A549 (cell line): Measurements from ENCODE around the gene GPR26. TPM values are rescaled to one million over a fixed set of nuclear protein-coding genes. Genes with fewer than 3 reads are reported as not detected.

ENCODE experiments used
- ATAC-seq, 2 experiments: fragments of 200-7000 bp in 1 of 2; fragments of >200 bp in 1 of 2; cut with Nextera tagmentation in 1 of 2; cut with Tn5 transposase in 1 of 2; 3 replicates each; pipeline versions ENCODE4 v1.8.0 to v1.9.1; 2018 to 2020; ENCODE audit warnings: mild to moderate bottlenecking in 1 of 2, moderate library complexity in 1 of 2
- CTCF ChIA-PET: fragments of 300-600 bp; sonication (Branson Sonifier 250); formaldehyde crosslinking; extraction: SDS; loops from one replicate; lab custom pipeline; 2021; ENCODE audit warnings: antibody characterized with exemption, inconsistent platforms; lab: Yijun Ruan, JAX
- POLR2A ChIA-PET: fragments of 350-600 bp; formaldehyde crosslinking; extraction: SDS; loops from one replicate; lab custom pipeline; 2021; ENCODE audit warnings: antibody characterized with exemption, inconsistent platforms; lab: Yijun Ruan, JAX
- DNase-seq, 2 experiments: peaks; one replicate each; pipeline versions ENCODE4 v3.0.0 to v3.0.0-alpha.2; 2011 to 2016; ENCODE audit warnings: low read depth in 1 of 2, low spot score in 1 of 2
- FAIRE-seq: peaks from 2 replicates; lab custom pipeline; 2011; peaks lifted over from hg19 to GRCh38; lab: Jason Lieb, UNC
- H3K27ac ChIP-seq, 2 experiments: fragments of >200 bp; sonication (Bioruptor Twin); formaldehyde crosslinking; 3 replicates each; pipeline ENCODE4 v1.5.1; 2016 to 2017
- H3K4me1 ChIP-seq: fragments of >200 bp; sonication (Bioruptor Twin); formaldehyde crosslinking; 3 replicates; pipeline ENCODE4 v1.6.1; 2016
- H3K4me2 ChIP-seq: fragments of >200 bp; sonication (Bioruptor Twin); formaldehyde crosslinking; 3 replicates; pipeline ENCODE4 v1.6.1; 2016
- H3K4me3 ChIP-seq: fragments of >200 bp; sonication (Bioruptor Twin); formaldehyde crosslinking; 3 replicates; pipeline ENCODE4 v1.5.1; 2016
- H3K9me3 ChIP-seq: fragments of >200 bp; sonication (Bioruptor Twin); formaldehyde crosslinking; 3 replicates; pipeline ENCODE4 v1.6.1; 2016
- CBX8 ChIP-seq: fragments of 200-600 bp; sonication (generic); IDR thresholded peaks from 2 replicates; pipeline ENCODE4 v1.6.1; 2016
- CEBPB ChIP-seq, 2 experiments: fragments of >200 bp in 1 of 2; sonication (Bioruptor Twin) in 1 of 2; formaldehyde crosslinking in 1 of 2; IDR thresholded peaks; 2 replicates each; pipeline ENCODE4 v1.6.1; 2012 to 2016
- CHD2 ChIP-seq: fragments of 150-350 bp; IDR thresholded peaks from 2 replicates; pipeline ENCODE4 v1.6.1; 2014; ENCODE audit warnings: low read length; ENCODE audit not compliant: partially characterized antibody
- CHD4 ChIP-seq: fragments of 200-600 bp; sonication (generic); IDR thresholded peaks from 2 replicates; pipeline ENCODE4 v1.6.1; 2016; ENCODE audit warnings: antibody characterized with exemption, mild to moderate bottlenecking, borderline replicate concordance
- EHF ChIP-seq: fragments of 250-450 bp; sonication (Bioruptor Pico); IDR thresholded peaks from 2 replicates; pipeline ENCODE4 v1.5.0; 2020; ENCODE audit warnings: mild to moderate bottlenecking
- EHMT2 ChIP-seq: fragments of 200-600 bp; sonication (generic); IDR thresholded peaks from 2 replicates; pipeline ENCODE4 v1.6.1; 2016; ENCODE audit warnings: antibody characterized with exemption, low read depth, mild to moderate bottlenecking, moderate library complexity
- FOSB ChIP-seq: fragments of 250-450 bp; sonication (Bioruptor Pico); IDR thresholded peaks from 2 replicates; pipeline ENCODE4 v1.5.0; 2020; ENCODE audit warnings: mild to moderate bottlenecking, moderate library complexity
- GATA3 ChIP-seq: IDR thresholded peaks from 2 replicates; pipeline ENCODE4 v1.6.1; 2012; ENCODE audit warnings: borderline replicate concordance
- HOXB13 ChIP-seq: fragments of 250-450 bp; sonication (Bioruptor Pico); IDR thresholded peaks from 2 replicates; pipeline ENCODE4 v1.5.0; 2020; ENCODE audit warnings: low read depth, mild to moderate bottlenecking, moderate library complexity
- HOXB5 ChIP-seq: fragments of 250-450 bp; sonication (Bioruptor Pico); IDR thresholded peaks from 2 replicates; pipeline ENCODE4 v1.5.0; 2020; ENCODE audit warnings: mild to moderate bottlenecking, moderate library complexity
- MAFK ChIP-seq: fragments of 450-650 bp; IDR thresholded peaks from 2 replicates; pipeline ENCODE4 v1.6.1; 2014; ENCODE audit not compliant: partially characterized antibody
- MAZ ChIP-seq: fragments of 150-350 bp; IDR thresholded peaks from 2 replicates; pipeline ENCODE4 v1.6.1; 2014; ENCODE audit warnings: antibody characterized with exemption, low read depth, low read length, borderline replicate concordance
- MYC ChIP-seq: IDR thresholded peaks from 2 replicates; pipeline ENCODE4 v1.6.1; 2012; ENCODE audit warnings: mild to moderate bottlenecking, inconsistent platforms, low read length, improper control_type of control experiment, borderline replicate concordance
- NFE2L2 ChIP-seq: fragments of 150-350 bp; conservative IDR thresholded peaks from 2 replicates; pipeline ENCODE4 v1.6.1; 2014; ENCODE audit warnings: low read length
- NR3C1 ChIP-seq: fragments of >200 bp; sonication (Bioruptor Twin); formaldehyde crosslinking; IDR thresholded peaks from 3 replicates; pipeline ENCODE4 v1.6.1; 2017
- RARB ChIP-seq: fragments of 250-450 bp; sonication (Bioruptor Pico); IDR thresholded peaks from 2 replicates; pipeline ENCODE4 v1.8.0; 2021; ENCODE audit warnings: mild to moderate bottlenecking, moderate library complexity
- RCOR1 ChIP-seq: fragments of 150-350 bp; IDR thresholded peaks from 2 replicates; pipeline ENCODE4 v1.6.1; 2014; ENCODE audit warnings: antibody characterized with exemption, low read length, low read depth
- RFX5 ChIP-seq: fragments of 450-650 bp; IDR thresholded peaks from 2 replicates; pipeline ENCODE4 v1.7.1; 2014; ENCODE audit warnings: antibody characterized with exemption, mild to moderate bottlenecking, moderate library complexity
- SMC3 ChIP-seq: fragments of >200 bp; sonication (Bioruptor Twin); formaldehyde crosslinking; IDR thresholded peaks from 3 replicates; pipeline ENCODE4 v1.6.1; 2018; ENCODE audit warnings: inconsistent platforms
- SREBF2 ChIP-seq: fragments of 450-650 bp; IDR thresholded peaks from 2 replicates; pipeline ENCODE4 v1.6.1; 2014; ENCODE audit warnings: mild to moderate bottlenecking, moderate library complexity
- TP53 ChIP-seq: fragments of 250-450 bp; sonication (Bioruptor Pico); IDR thresholded peaks from 2 replicates; pipeline ENCODE4 v1.5.0; 2021; ENCODE audit warnings: mild to moderate bottlenecking, moderate library complexity
- USF2 ChIP-seq: fragments of 450-650 bp; IDR thresholded peaks from 2 replicates; pipeline ENCODE4 v1.6.1; 2014; ENCODE audit warnings: antibody characterized with exemption
- ZFP36 ChIP-seq: fragments of 450-650 bp; IDR thresholded peaks from 2 replicates; pipeline ENCODE4 v1.6.1; 2014; ENCODE audit warnings: borderline replicate concordance; ENCODE audit not compliant: partially characterized antibody
- ZNF302 ChIP-seq: fragments of 250-450 bp; sonication (Bioruptor Pico); IDR thresholded peaks from 2 replicates; pipeline ENCODE4 v1.9.0; 2021; ENCODE audit warnings: inconsistent platforms, mild to moderate bottlenecking, moderate library complexity
- WGBS: methylation state at CpG from one replicate; pipeline ENCODE4 v1.1.6; 2017; ENCODE audit errors: missing lambda C conversion rate; 5-methylcytosine and 5-hydroxymethylcytosine counted together
- polyA plus RNA-seq, 4 experiments: library from polyadenylated mRNA; depleted of rRNA in 3 of 4; stranded (reverse); fragments of >200 nt; fragmentation: RNase III in 1 of 4; extraction: RNeasy Plus Mini Kit Qiagen cat#74134 plus additional on column Dnase treatment in 1 of 4; gene quantifications; 2 replicates in 3 of 4; 3 replicates in 1 of 4; pipeline ENCODE4 v1.2.3, GENCODE V29; 2011 to 2017
- TF ChIP-seq, protein P1 (sequence below): fragments of >200 bp; sonication (Bioruptor Twin); formaldehyde crosslinking; IDR thresholded peaks from 3 replicates; pipeline ENCODE4 v1.6.1; 2016
- TF ChIP-seq, protein P2 (sequence below): fragments of >200 bp; sonication (Bioruptor Twin); formaldehyde crosslinking; IDR thresholded peaks from 2 replicates; pipeline ENCODE4 v1.6.1; 2016
- TF ChIP-seq, protein P3 (sequence below): fragments of 150-350 bp; IDR thresholded peaks from 2 replicates; pipeline ENCODE4 v1.6.1; 2014; ENCODE audit warnings: low read depth, mild to moderate bottlenecking, low read length

GPR26 gene
- polyA plus RNA-seq, 2 of the 4 experiments (the other 2 are of a cell fraction) = not detected

DNA sequence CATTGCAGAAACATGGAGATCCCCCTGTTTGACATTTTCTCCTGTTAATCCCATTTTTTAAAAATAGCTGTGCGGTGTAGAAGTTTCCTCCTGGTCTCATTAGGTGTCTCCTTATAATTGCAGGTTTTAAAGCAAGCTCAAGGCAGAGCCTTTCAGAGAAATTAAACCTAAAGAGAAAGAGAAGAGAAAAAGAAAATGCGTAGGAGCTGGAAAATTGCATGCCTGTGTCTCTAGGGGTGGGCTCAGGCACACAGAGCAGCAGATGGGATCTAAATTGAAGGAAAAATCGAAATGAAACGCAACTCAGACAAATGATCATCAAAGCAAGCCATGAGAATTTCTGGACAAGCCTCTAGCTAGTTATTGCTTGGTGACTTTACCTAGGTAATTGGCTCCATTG, 40.1 kb downstream of the GPR26 start:
- no peak overlapping the region for H3K27ac ChIP-seq
- CTCF ChIA-PET = no interaction called here
- 14% methylated on average over 4 of the region's 4 CpGs for WGBS
- no peak for DNase-seq
- no peak for TF ChIP-seq SMC3
- TF ChIP-seq EHF = no peak
- no peak for TF ChIP-seq CHD4
- no peak for TF ChIP-seq CEBPB (IDR thresholded peaks at IDR 0.05)
- no peak for TF ChIP-seq RCOR1
- no peak for TF ChIP-seq RARB
- TF ChIP-seq, all 56 proteins: peak for 0
- ATAC-seq (no peak), FAIRE-seq (no peak)
- H3K4me1 ChIP-seq = no peaks in the 10 kb centered on the region
- no peak overlapping the region for H3K4me2 ChIP-seq
- H3K9me3 ChIP-seq = no peaks in the 10 kb centered on the region
- no peak overlapping the region for H3K4me3 ChIP-seq
- POLR2A ChIA-PET = no interaction called here

DNA sequence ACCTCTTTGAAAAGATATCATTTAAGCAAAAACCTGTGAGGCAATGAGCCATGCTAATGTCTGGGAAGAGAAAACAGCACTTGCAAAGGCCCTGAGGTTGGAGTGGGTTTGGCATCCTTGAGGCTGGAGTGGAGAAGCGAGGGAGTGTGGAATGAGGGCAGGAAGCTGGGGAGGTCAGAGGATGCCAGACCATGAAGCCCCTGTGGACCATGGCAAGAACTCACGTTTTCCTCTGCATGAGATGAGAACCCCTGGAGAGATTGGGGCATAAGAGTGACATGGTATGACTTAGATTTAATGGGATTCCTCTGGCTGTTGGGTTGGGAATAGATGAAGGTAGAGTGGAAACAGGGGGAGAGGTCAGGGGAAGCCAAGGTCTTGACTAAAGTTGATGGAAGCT, 49.4 kb downstream of the GPR26 start:
- H3K4me3 ChIP-seq = no peak overlapping the region
- no peaks in the 10 kb centered on the region for H3K4me1 ChIP-seq
- no peak overlapping the region for H3K4me2 ChIP-seq
- ChIA-PET POLR2A (no interaction called here), CTCF (no interaction called here)
- no peaks in the 10 kb centered on the region for H3K9me3 ChIP-seq
- 2% methylated on average over 2 of the region's 2 CpGs for WGBS
- DNase-seq = no peak
- ATAC-seq = no peak
- TF ChIP-seq HOXB5 (CRISPR knock-in tag) (no peak), HOXB13 (no peak), ZNF302 (no peak), MAFK (no peak), GATA3 (no peak), SMC3 (no peak), FOSB (CRISPR knock-in tag) (no peak), SREBF2 (no peak), MAZ (no peak), RFX5 (no peak), NR3C1 (no peak), USF2 (no peak), RCOR1 (no peak), RARB (no peak), CBX8 (no peak), MYC (no peak), ZFP36 (no peak), CHD2 (no peak)
- TF ChIP-seq, protein P1, sequence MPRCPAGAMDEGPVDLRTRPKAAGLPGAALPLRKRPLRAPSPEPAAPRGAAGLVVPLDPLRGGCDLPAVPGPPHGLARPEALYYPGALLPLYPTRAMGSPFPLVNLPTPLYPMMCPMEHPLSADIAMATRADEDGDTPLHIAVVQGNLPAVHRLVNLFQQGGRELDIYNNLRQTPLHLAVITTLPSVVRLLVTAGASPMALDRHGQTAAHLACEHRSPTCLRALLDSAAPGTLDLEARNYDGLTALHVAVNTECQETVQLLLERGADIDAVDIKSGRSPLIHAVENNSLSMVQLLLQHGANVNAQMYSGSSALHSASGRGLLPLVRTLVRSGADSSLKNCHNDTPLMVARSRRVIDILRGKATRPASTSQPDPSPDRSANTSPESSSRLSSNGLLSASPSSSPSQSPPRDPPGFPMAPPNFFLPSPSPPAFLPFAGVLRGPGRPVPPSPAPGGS = no peak
- TF ChIP-seq, protein P2, sequence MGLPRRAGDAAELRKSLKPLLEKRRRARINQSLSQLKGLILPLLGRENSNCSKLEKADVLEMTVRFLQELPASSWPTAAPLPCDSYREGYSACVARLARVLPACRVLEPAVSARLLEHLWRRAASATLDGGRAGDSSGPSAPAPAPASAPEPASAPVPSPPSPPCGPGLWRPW = no peak
- H3K27ac ChIP-seq = no peak overlapping the region
- FAIRE-seq = no peak

DNA sequence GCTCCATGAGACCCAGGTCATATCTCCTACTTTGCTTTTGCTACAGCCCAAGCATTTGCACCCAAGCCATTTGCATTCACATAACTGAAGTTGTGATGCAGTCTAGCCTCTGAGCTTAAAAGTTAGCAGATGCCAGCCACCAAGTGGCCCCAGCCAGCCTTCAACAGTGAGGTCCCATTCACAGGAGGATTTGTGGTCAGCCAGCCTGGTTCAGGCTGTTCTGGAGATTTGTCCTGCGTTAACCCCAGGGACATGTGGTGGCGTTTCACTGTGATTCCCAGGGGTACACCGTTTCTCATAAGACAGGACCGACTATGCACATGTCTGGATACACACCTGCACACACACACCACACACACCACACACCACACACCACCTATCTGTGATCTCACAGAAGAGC, 51.2 kb downstream of the GPR26 start:
- CTCF ChIA-PET = no interaction called here
- POLR2A ChIA-PET = no interaction called here
- no peak overlapping the region for H3K4me3 ChIP-seq
- no CpG with 5 or more reads among the region's 4 CpGs for WGBS
- no peak overlapping the region for H3K4me2 ChIP-seq
- H3K27ac ChIP-seq = no peak overlapping the region
- TF ChIP-seq CEBPB (IDR thresholded peaks at IDR 0.05) = no peak
- TF ChIP-seq, protein P3, sequence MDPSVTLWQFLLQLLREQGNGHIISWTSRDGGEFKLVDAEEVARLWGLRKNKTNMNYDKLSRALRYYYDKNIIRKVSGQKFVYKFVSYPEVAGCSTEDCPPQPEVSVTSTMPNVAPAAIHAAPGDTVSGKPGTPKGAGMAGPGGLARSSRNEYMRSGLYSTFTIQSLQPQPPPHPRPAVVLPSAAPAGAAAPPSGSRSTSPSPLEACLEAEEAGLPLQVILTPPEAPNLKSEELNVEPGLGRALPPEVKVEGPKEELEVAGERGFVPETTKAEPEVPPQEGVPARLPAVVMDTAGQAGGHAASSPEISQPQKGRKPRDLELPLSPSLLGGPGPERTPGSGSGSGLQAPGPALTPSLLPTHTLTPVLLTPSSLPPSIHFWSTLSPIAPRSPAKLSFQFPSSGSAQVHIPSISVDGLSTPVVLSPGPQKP = no peak
- no peak for TF ChIP-seq NR3C1
- no peak for TF ChIP-seq TP53 (CRISPR knock-in tag)
- TF ChIP-seq EHMT2 = no peak
- TF ChIP-seq NFE2L2 = no peak
- TF ChIP-seq, all 56 proteins: peak for 0
- no peak for DNase-seq
- no peaks in the 10 kb centered on the region for H3K4me1 ChIP-seq
- no peak for ATAC-seq
- FAIRE-seq = no peak
- no peaks in the 10 kb centered on the region for H3K9me3 ChIP-seq
